Activated T-cell treated with anti-CD3 and anti-CD28 coated beads, Interleukin-2, amount 50 U/mL, for 48 hours (primary cell): ENCODE results near the gene MTHFSD.

Experiments used
- DNase-seq, 2 experiments: peaks; one replicate each; pipeline ENCODE4 v3.0.0-alpha.2; 2020

MTHFSD gene

GRCh38 chr16:86524029-86524428 is 31.0 kb downstream of the MTHFSD start:
- DNase-seq: no peak

- DNase-seq: no peak
These were observed 31.8 kb downstream of the MTHFSD start for GRCh38 chr16:86523166-86523740.

- DNase-seq: no peak
These were observed 32.4 kb downstream of the MTHFSD start for GRCh38 chr16:86522634-86523033.

DNA sequence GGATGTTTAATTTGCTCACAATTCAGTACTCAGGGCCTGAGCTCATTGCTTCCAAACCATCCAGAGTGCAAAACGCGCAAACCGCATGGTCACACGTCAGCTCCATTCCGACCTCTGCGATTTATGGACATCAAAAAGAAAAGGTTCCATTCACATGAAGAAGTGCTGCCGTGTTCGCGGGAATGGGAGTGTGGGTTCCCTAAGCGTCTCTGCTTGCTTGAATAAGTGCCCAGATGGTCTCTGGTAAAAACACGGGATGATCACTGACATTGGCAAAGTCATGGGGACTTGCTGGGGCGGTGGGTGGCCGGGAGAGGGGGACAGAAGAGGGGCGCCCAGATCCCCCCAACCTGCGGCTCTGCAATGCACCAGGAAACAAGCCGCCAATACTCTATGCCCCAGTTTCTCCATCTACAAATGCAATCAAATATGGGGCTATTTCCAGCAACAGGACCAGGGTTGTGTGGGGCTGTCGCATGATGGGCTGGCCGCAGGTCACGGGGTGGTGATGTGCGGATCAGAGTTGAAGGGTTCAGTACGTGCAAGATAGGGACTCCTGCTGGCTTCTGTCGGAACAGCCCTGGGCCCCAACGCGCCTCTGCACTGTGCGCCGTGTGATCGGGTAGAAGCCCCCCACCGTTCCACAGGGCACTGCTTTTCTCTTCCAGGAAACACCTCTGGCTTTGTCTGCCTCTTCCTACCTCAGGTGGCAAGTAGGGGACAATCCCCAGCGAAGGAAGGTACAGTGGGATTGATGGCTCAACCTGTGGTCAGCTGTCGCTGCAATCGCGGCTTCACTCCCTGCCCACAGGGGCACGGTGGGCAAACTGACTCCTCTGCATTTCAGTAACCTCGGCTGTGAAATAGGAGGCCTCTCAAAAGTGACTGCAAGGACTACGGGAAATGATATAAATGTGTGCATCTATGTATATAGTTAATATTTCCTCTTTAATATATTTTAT is 33.5 kb downstream of the MTHFSD start:
- DNase-seq: no peak

- DNase-seq: no peak
These were observed 34.5 kb downstream of the MTHFSD start for GRCh38 chr16:86520317-86521210.

DNA sequence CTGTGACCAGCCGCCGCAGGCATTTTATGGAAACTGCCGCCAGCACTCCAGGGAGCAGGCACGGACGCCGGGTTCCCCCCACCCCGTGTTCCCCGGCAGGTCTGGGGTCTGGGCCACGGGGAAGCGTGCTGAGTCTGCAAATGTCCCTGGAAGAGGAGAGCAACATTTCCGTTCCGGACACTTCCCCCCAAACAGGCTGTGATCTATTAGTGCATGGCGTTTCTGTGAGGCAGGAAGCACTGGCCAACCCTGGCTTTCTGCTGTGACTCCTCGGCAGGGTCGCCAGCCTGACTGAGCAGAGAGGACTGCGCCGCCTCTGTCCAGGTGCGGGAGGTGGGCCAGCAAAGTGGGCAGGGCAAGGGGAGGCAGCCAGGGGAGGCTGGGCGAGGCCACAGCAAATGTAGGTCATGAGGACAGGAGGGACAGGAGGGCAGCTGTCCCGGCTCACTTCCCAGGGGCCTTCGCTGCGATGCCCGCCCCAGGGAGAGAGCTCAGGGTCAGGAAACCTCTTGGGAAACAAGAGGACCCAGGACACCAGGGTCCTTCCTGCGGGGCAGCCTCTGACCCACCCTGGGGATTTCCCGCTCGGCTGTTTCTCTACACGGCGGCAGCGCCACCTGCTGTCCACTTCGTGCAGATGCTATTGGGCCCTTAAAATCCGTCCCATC is 35.3 kb downstream of the MTHFSD start:
- peak in 1 of 2 experiments; percentile 71 for DNase-seq

GRCh38 chr16:86519007-86519648 is 35.9 kb downstream of the MTHFSD start:
- DNase-seq: no peak

GRCh38 chr16:86517652-86518258 is 37.3 kb downstream of the MTHFSD start:
- no peak for DNase-seq

- DNase-seq: no peak
These were observed 38.0 kb downstream of the MTHFSD start for GRCh38 chr16:86517033-86517432.

DNA sequence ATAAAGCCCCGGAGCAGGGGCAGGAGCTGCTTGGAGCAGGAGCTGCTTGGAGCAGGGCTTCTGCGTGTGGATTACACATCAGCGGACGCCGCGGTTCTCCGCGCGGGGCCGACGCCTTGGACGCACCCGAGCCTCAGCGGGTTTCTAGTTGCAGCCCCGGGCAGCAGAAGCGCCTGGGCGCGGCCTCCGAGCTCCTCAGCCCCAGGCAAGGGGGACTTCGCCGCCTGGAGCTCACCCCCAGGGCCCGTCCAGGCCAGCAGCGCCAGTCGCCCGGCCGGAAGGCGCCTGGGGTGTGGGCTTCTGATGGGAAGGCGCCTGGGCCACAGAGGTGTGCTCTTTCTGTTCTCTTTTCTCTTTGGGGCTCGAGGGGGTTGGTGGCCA is 38.4 kb downstream of the MTHFSD start:
- DNase-seq: no peak

- DNase-seq: no peak
These were observed 39.0 kb downstream of the MTHFSD start for GRCh38 chr16:86515777-86516622.

DNA sequence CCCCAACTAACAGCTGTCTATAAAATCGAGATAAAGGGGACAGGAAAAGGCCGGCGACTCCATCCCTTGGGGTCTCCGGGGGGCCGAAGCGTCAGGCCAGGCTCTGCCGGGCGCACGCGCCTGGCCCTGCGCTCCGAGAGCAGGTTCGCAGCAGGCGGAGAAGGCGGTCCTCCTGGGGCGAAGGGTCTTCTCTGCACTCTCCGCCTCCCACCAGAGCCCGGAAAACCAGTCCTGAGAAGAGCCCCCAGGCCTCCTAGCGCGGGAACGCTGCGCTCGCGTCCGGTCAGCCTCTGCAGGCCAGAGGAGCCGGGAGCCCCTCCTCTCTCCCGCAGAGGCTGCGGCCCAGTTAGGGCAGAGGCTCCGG is 39.6 kb downstream of the MTHFSD start:
- DNase-seq: no peak

DNA sequence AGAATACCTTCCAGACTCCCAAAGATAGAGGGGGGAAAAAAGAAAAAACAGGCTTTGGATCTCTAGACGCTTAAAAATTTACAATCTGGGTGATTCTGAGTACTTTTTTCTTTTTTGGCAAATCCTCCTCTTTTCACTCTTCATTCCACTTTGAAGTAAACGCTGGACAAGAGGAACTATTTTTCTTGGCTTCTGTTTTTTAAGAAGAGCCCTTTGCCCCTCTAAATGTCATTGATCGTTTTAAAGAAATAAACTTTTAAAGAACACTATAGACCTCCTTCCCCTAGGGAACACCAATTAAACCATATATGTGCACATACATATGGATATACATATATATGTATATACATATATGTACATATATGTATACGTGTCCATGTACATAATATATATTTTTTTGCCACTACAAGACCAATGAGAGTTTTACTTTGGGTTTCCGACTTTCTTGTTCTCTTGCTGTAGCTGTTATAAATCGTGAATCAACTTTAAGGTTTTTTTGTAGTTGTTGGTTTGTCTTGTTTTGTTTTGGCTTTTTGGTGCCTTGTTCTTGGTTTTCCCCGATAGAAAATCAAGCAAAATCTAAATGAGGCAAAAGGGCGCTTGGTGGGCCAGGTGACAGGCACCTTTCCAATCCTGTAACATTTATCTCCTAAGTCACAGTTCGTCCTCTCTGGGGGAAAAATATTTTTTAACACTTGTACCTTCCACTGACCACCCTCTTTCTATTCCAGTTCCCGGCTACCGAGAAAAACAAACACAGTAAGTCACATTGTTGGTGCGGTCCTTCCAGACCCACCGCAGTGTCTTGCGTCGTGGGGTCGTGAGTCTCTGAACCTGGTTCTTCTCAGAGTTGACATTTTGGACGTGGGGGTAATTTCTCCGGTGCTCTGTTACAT is 40.3 kb downstream of the MTHFSD start:
- DNase-seq: no peak

DNA sequence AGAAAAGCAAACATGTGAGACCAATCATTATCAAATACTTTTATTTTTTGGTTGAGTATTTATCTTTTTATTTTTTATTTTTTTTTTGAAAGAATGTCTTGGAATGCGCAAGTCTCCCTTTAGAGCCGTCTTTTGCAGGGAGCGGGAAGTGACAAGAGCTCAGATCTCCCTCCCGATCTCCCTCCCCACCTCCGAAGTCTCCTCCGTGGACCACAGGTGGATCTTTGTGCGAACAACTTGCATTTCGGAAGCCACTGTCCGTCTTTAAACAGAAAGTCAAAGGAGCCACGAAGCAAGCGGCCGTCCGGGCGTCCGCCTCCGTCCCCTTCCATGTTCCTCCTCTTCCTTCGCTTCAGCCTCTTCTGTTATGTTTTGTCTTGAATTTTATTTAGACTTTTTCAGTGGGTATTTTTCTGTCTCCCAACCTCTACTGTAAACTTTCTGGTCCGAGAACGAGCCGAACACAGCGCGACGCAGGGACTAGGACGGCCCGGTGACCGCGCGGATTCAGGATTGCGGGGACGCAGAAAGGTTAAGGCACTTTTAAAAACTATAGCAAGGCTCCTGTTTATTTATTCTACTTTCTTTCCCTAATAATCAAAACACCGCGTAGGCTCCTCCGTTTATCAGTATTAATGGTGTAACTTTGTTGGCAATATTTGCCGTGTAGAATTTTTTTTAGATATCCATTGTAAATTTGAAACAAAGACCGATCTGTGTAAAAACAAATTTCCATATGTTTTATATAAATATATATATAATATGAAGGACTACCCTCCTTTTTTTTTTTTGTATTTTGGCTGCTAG is 41.4 kb downstream of the MTHFSD start:
- no peak for DNase-seq

DNA sequence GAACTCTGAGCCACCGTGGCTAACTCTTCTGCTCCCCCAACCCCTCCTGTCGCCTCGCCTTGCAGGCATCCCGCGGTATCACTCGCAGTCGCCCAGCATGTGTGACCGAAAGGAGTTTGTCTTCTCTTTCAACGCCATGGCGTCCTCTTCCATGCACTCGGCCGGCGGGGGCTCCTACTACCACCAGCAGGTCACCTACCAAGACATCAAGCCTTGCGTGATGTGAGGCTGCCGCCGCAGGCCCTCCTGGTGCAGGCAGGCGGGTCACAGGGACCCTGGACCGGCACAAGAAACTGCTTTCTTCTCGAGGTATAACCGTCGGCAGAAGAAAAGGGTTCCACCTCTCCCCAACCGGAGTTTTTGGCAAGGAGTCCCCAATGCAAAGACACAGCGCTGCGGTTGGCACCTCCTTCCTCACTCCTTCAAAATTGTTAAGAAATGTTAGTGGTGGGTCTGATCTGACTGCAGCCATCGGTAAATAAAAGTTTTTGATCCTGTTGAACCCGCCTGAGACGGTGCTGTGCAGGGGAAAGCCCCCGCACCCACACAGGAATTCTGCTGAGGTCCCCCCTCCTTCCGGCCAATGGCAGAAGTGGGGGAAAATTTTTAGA is 42.1 kb downstream of the MTHFSD start:
- no peak for DNase-seq

- DNase-seq: no peak
These were observed 42.7 kb downstream of the MTHFSD start for GRCh38 chr16:86512301-86512859.

DNA sequence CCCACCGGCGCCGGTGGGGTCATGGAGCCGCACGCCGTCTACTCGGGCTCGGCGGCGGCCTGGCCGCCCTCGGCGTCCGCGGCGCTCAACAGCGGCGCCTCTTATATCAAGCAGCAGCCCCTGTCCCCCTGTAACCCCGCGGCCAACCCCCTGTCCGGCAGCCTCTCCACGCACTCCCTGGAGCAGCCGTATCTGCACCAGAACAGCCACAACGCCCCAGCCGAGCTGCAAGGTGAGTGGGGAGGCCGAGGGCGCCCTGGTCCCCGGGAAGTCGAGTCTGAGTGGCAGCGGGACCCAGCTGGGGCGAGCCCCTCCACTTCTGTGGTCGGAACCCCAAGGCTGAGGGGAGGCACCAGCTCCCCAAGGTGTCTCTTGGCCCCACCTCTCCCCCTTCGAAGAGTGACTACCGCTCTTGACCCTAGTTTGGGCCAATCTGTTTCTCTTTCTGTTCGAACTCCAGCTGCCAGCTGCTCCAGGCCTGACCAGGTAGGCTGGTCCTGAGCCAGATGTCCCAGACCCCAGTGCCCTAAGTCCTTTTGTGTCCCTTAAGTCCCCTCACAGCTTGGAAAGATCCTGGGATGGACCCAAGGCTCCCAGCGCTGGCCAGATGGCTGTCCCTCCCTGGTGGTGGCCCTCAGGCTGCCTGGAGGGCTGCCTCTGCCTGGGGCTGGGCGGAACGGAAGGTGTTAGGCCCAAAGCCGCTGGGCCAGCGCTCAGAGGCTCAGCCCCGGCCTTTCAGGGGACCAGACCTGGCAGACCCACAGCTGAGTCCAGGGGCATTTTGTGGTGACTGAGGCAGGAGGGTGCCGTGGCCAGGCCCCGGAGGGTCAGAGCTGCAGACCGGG is 43.5 kb downstream of the MTHFSD start:
- no peak for DNase-seq
